ENCODE measurements around the gene GLO1.

Gene GLO1

DNA sequence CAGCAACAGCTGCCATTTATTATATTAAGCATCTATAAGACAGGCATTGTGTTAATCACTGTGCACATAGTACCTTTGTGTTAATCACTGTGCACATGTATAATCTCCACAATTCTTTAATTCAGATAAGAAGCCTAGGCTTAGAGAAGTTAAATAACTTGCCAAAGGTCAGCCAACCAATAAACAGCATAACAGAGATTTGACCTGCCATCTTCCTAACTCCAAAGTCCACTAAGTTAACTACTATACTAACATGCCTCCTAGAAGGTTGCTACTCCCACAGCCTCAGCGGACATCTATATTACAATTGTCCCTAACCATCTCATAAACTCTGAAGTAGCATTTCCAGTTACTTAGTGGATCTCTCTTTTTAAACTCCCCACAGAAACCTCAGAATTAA, 66.9 kb downstream of the GLO1 start:
- Mint-ChIP-seq H3K4me3 (no peak overlapping the region), H3K27me3 (ENCODE audit: low read depth) (no peaks in the 10 kb centered on the region), H3K27ac (no peak overlapping the region), H3K9me3 (peaks cover 4% of the 10 kb centered on the region), H3K4me1 (ENCODE audit: low read depth) (peaks cover 37% of the 10 kb centered on the region), H3K36me3 (ENCODE audit: low read depth) (peaks cover 1% of the 10 kb centered on the region)

DNA sequence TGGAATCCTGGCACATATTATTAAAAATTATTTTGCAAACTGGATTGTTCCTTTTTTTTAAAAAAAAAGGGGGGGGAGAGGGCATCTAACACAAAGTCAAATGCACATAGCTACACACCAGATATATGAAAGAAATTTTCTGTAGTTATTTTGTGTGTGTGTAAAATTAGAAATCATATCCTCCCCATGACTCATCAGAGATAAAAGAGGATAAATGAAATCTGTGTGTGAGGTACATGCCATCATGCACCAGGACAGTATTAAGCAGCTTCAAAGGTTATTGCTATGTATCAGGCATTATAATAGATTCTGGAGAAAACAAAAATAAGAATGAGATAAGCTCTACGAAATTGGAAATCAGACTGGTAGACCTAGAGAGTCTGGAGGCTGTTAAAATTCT, 68.4 kb downstream of the GLO1 start:
- Mint-ChIP-seq H3K9me3 (peaks cover 4% of the 10 kb centered on the region), H3K36me3 (ENCODE audit: low read depth) (no peaks in the 10 kb centered on the region), H3K4me3 (no peak overlapping the region), H3K4me1 (ENCODE audit: low read depth) (peaks cover 32% of the 10 kb centered on the region), H3K27ac (no peak overlapping the region), H3K27me3 (ENCODE audit: low read depth) (no peaks in the 10 kb centered on the region)

DNA sequence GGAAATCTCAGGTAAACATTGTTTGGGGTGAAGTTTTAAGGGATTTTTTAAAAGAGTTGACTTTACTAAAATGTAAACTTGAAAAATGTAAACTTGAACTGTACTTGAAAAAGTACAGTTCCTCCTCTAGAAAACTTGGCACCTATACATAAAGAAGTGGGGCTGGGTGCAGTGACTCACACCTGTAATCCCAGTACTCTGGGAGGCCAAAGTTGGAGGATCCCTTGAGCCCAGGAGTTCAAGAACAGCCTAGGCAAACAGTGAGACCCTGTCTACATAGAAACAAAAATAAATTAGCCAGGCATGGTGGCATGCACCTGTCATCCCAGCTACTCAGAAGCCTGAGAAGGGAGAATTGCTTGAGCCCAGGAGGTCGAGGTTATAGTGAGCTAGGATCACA, 70.5 kb downstream of the GLO1 start:
- Mint-ChIP-seq H3K36me3 (ENCODE audit: low read depth) (no peaks in the 10 kb centered on the region), H3K4me3 (no peak overlapping the region), H3K27ac (no peak overlapping the region), H3K27me3 (ENCODE audit: low read depth) (no peaks in the 10 kb centered on the region), H3K9me3 (peaks cover 4% of the 10 kb centered on the region), H3K4me1 (ENCODE audit: low read depth) (peaks cover 19% of the 10 kb centered on the region)

DNA sequence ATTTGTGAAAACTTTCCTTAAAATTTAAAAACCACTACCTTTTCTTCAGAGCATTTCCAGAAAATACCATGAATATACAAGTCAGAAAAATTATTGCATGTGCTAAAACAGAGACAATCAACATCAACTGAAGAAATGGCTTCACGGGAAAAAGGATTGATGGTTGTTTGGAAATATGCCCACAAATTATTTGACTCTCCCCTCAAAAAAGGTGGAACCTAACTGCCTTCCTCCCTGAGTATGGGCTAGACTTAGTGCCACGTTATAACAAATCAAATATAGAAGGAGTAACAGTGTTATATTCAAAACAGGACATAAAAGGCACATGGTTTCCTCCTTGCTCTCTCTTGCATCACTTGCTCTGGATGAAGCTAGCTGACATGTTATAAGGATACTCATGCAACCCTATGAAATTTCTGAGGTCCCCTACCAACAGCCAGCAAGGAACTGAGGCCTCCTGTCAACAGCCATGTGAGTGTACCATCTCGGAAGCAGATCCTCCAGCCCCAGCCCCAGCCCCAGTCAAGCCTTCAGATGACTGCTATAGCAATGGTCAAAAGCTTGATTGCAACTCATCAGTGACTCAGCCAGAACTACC, 71.7 kb downstream of the GLO1 start:
- peaks cover 4% of the 10 kb centered on the region for H3K9me3 Mint-ChIP-seq
- H3K4me3 Mint-ChIP-seq: no peak overlapping the region
- H3K4me1 Mint-ChIP-seq (ENCODE audit: low read depth): peaks cover 9% of the 10 kb centered on the region
- H3K36me3 Mint-ChIP-seq (ENCODE audit: low read depth): no peaks in the 10 kb centered on the region
- no peak overlapping the region for H3K27ac Mint-ChIP-seq
- H3K27me3 Mint-ChIP-seq (ENCODE audit: low read depth): no peaks in the 10 kb centered on the region

All from T-helper 1 cell treated with Interleukin-12 subunit alpha and Interleukin-12 subunit beta and Interleukin-4 antibody, amounts not matched to agents 30 μg/mL and 1 μg/mL, for 36 hours (primary cell).